GM23338 (cell line): ENCODE results near the gene ARHGAP42. TPM values are rescaled to one million over a fixed set of nuclear protein-coding genes. Genes with fewer than 3 reads are reported as not detected.

Experiments used
- ATAC-seq: fragments of 200-7000 bp; cut with Tn5 transposase; 3 replicates; pipeline ENCODE4 v1.9.1; 2020
- DNase-seq: peaks from one replicate; pipeline ENCODE4 v3.0.0-alpha.2; 2015; ENCODE audit warnings: low spot score
- H2AFZ ChIP-seq: fragments of 200-600 bp; sonication (generic); 2 replicates; pipeline ENCODE4 v1.8.0; 2016; ENCODE audit warnings: antibody characterized with exemption, mild to moderate bottlenecking, moderate library complexity
- H3F3A ChIP-seq: fragments of 200-600 bp; sonication (generic); replicated peaks from 2 replicates; pipeline ENCODE4 v1.8.0; 2017; ENCODE audit warnings: antibody characterized with exemption, mixed run types, low read depth
- H3K27ac ChIP-seq: fragments of 200-600 bp; sonication (generic); 2 replicates; pipeline ENCODE4 v1.6.1; 2016; ENCODE audit warnings: low read depth
- H3K27me3 ChIP-seq: fragments of 200-600 bp; sonication (generic); 2 replicates; pipeline ENCODE4 v1.8.0; 2016; ENCODE audit warnings: mild to moderate bottlenecking, mixed run types, moderate library complexity; ENCODE audit not compliant: insufficient read depth
- H3K36me3 ChIP-seq: fragments of 200-600 bp; sonication (generic); 2 replicates; pipeline ENCODE4 v1.8.0; 2016; ENCODE audit warnings: mild to moderate bottlenecking; ENCODE audit not compliant: insufficient read depth
- H3K4me1 ChIP-seq: fragments of 200-600 bp; sonication (generic); 2 replicates; pipeline ENCODE4 v1.8.0; 2016; ENCODE audit warnings: mild to moderate bottlenecking, moderate library complexity; ENCODE audit not compliant: insufficient read depth
- H3K4me2 ChIP-seq: fragments of 200-600 bp; sonication (generic); 2 replicates; pipeline ENCODE4 v1.7.1; 2017; ENCODE audit warnings: mixed run types
- H3K4me3 ChIP-seq: fragments of 200-600 bp; sonication (generic); 2 replicates; pipeline ENCODE4 v1.6.1; 2016; ENCODE audit warnings: mixed run types
- H3K79me2 ChIP-seq: fragments of 200-600 bp; sonication (generic); replicated peaks from 2 replicates; pipeline ENCODE4 v1.8.0; 2017; ENCODE audit warnings: mild to moderate bottlenecking; ENCODE audit not compliant: insufficient read depth
- H3K9me2 ChIP-seq: fragments of 200-600 bp; sonication (generic); 2 replicates; pipeline ENCODE4 v1.8.0; 2017; ENCODE audit not compliant: insufficient read depth
- H4K20me1 ChIP-seq: fragments of 200-600 bp; sonication (generic); replicated peaks from 2 replicates; pipeline ENCODE4 v1.8.0; 2017; ENCODE audit warnings: mild to moderate bottlenecking; ENCODE audit not compliant: insufficient read depth
- H3K27ac Mint-ChIP-seq: 2 replicates; pipeline ENCODE4 v1.8.0; 2020; ENCODE audit warnings: inconsistent platforms, mild to moderate bottlenecking, moderate library complexity, mixed read lengths
- H3K27me3 Mint-ChIP-seq: 3 replicates; pipeline ENCODE4 v1.8.0; 2022; ENCODE audit warnings: low read depth, mild to moderate bottlenecking, moderate library complexity, mixed read lengths, inconsistent platforms; ENCODE audit not compliant: insufficient read depth, poor library complexity
- H3K36me3 Mint-ChIP-seq: 3 replicates; pipeline ENCODE4 v1.8.0; 2021; ENCODE audit warnings: low read depth, mild to moderate bottlenecking, inconsistent platforms, moderate library complexity, mixed read lengths
- H3K4me1 Mint-ChIP-seq: 3 replicates; pipeline ENCODE4 v1.8.0; 2020; ENCODE audit warnings: mild to moderate bottlenecking, inconsistent platforms, mixed read lengths
- H3K4me3 Mint-ChIP-seq: 3 replicates; pipeline ENCODE4 v1.8.0; 2021; ENCODE audit warnings: moderate library complexity, mild to moderate bottlenecking, inconsistent platforms, mixed read lengths
- H3K9me3 Mint-ChIP-seq: 3 replicates; pipeline ENCODE4 v1.8.0; 2020; ENCODE audit warnings: moderate library complexity, mild to moderate bottlenecking, inconsistent platforms, mixed read lengths
- EZH2 ChIP-seq: fragments of 200-600 bp; sonication (generic); IDR thresholded peaks from one replicate; pipeline ENCODE4 v1.8.0; 2017; ENCODE audit warnings: antibody characterized with exemption, mild to moderate bottlenecking, low read depth; ENCODE audit not compliant: unreplicated experiment
- EZH2phosphoT487 ChIP-seq: fragments of 200-600 bp; sonication (generic); IDR thresholded peaks from one replicate; pipeline ENCODE4 v1.8.1; 2018; ENCODE audit warnings: antibody characterized with exemption; ENCODE audit not compliant: unreplicated experiment
- JUNB ChIP-seq: IDR thresholded peaks from one replicate; pipeline ENCODE4 v1.6.1; 2016; ENCODE audit warnings: antibody characterized with exemption; ENCODE audit not compliant: unreplicated experiment
- NANOG ChIP-seq: IDR thresholded peaks from 2 replicates; pipeline ENCODE4 v1.6.1; 2016; ENCODE audit warnings: antibody characterized with exemption, borderline replicate concordance
- POLR2AphosphoS5 ChIP-seq: IDR thresholded peaks from 2 replicates; pipeline ENCODE4 v1.6.1; 2016; ENCODE audit warnings: antibody characterized with exemption, low read depth
- REST ChIP-seq: IDR thresholded peaks from one replicate; pipeline ENCODE4 v1.6.1; 2018; ENCODE audit warnings: antibody characterized with exemption; ENCODE audit not compliant: unreplicated experiment
- STAT1 ChIP-seq: IDR thresholded peaks from one replicate; pipeline ENCODE4 v1.6.1; 2016; ENCODE audit warnings: antibody characterized with exemption; ENCODE audit not compliant: unreplicated experiment
- ZNF114 ChIP-seq: fragments of 250-450 bp; sonication (Bioruptor Pico); IDR thresholded peaks from 2 replicates; pipeline ENCODE4 v1.5.0; 2020; ENCODE audit warnings: mild to moderate bottlenecking, moderate library complexity
- ZNF462 ChIP-seq: fragments of 250-450 bp; sonication (Bioruptor Pico); IDR thresholded peaks from 2 replicates; pipeline ENCODE4 v1.5.0; 2020; ENCODE audit warnings: mild to moderate bottlenecking, moderate library complexity
- polyA plus RNA-seq: library from polyadenylated mRNA; unstranded; fragments of >200 nt; fragmentation: Nextera tagmentation; extraction: Ambion mirVana; gene quantifications from 2 replicates; pipeline ENCODE4 v1.2.1, GENCODE V29; 2016
- total RNA-seq: library from RNA; depleted of rRNA; stranded (reverse); fragments of >200 nt; shearing (Covaris generic); gene quantifications from 2 replicates; pipeline ENCODE4 v1.2.3, GENCODE V29; 2014
- TF ChIP-seq, protein P1 (sequence below), 2 experiments: fragments of 200-600 bp in 1 of 2; sonication (generic) in 1 of 2; conservative IDR thresholded peaks; 2 replicates each; pipeline versions ENCODE4 v1.5.1 to v1.6.1; 2016 to 2017; ENCODE audit warnings: antibody characterized with exemption in 2 of 2, low read depth in 2 of 2, mild to moderate bottlenecking in 2 of 2, moderate library complexity in 1 of 2

Gene ARHGAP42
- total and polyA plus RNA-seq, 2 experiments from 2014 or later, result 23.7 to 35.7 TPM

DNA sequence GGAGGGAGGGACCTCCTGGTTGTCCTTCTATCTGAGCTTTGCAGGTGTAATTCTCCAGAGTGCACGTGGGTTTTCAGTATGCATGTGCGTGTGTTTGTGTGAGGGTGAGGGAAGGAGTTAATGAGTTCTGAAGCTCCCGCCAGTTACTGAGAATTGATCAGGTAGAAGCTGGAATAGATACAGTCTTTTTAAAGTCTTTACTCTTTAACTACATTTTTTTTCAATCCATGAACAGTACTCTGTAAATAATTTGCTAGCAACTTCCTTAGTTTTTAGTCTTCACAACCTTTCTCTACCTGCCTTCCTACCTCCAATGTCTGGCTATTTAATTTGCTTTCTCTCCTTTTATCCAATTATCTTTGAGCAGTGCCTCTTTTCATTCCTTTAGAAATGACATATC is 25.5 kb downstream of the ARHGAP42 start:
- DNase-seq (no peak), ATAC-seq (no peak)
- Mint-ChIP-seq H3K27ac (no peak overlapping the region; the same call in 1 of the 2 replicates), H3K36me3 (peaks cover 6% of the 10 kb centered on the region; the same call in 2 of the 3 replicates), H3K4me3 (no peak overlapping the region), H3K9me3 (no peaks in the 10 kb centered on the region), H3K4me1 (peaks cover 27% of the 10 kb centered on the region), H3K27me3 (no peaks in the 10 kb centered on the region)
- no peaks in the 10 kb centered on the region for H3K27me3 ChIP-seq
- no peaks in the 10 kb centered on the region for H3F3A ChIP-seq
- no peak overlapping the region for H2AFZ ChIP-seq
- 0 out of 2 replicates have a peak, but pooled peaks cover 5% of the 10 kb centered on the region for H3K4me1 ChIP-seq
- H3K79me2 ChIP-seq, result peaks cover 83% of the 10 kb centered on the region
- no peaks in the 10 kb centered on the region for H3K36me3 ChIP-seq
- H4K20me1 ChIP-seq, result no peaks in the 10 kb centered on the region
- no peak overlapping the region for H3K4me3 ChIP-seq
- H3K4me2 ChIP-seq, result no peak overlapping the region
- no peaks in the 10 kb centered on the region for H3K9me2 ChIP-seq
- H3K27ac ChIP-seq, result no peak overlapping the region; the same call in 1 of the 2 replicates
- TF ChIP-seq REST, result no peak
- TF ChIP-seq, protein P1, sequence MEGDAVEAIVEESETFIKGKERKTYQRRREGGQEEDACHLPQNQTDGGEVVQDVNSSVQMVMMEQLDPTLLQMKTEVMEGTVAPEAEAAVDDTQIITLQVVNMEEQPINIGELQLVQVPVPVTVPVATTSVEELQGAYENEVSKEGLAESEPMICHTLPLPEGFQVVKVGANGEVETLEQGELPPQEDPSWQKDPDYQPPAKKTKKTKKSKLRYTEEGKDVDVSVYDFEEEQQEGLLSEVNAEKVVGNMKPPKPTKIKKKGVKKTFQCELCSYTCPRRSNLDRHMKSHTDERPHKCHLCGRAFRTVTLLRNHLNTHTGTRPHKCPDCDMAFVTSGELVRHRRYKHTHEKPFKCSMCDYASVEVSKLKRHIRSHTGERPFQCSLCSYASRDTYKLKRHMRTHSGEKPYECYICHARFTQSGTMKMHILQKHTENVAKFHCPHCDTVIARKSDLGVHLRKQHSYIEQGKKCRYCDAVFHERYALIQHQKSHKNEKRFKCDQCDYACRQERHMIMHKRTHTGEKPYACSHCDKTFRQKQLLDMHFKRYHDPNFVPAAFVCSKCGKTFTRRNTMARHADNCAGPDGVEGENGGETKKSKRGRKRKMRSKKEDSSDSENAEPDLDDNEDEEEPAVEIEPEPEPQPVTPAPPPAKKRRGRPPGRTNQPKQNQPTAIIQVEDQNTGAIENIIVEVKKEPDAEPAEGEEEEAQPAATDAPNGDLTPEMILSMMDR (conservative IDR thresholded peaks at IDR 0.05; ENCODE audit: low read depth in 2 of 2), result no peak
- TF ChIP-seq EZH2phosphoT487, result no peak
- TF ChIP-seq STAT1, result no peak
- TF ChIP-seq ZNF462, result no peak
- no peak for TF ChIP-seq NANOG
- no peak for TF ChIP-seq JUNB
- no peak for TF ChIP-seq EZH2
- TF ChIP-seq ZNF114 (CRISPR knock-in tag), result no peak
- no peak for TF ChIP-seq POLR2AphosphoS5
